Ecto neural progenitor cell (in vitro differentiated cells): ENCODE data around the gene OR8S1.

Experiments used
- DNase-seq: peaks from one replicate; pipeline ENCODE4 v3.0.0-alpha.2; 2018; ENCODE audit warnings: low spot score

The OR8S1 gene

GRCh38 chr12:48556631-48557030 lies 31.2 kb downstream of the OR8S1 start:
- no peak for DNase-seq

- DNase-seq: no peak
Observed at GRCh38 chr12:48557919-48558318, 32.5 kb downstream of the OR8S1 start.

GRCh38 chr12:48567731-48568130 lies 42.3 kb downstream of the OR8S1 start:
- no peak for DNase-seq

GRCh38 chr12:48569946-48570345 lies 44.5 kb downstream of the OR8S1 start, which contains the start of gene LALBA:
TSS of gene LALBA (minus strand) at chr12:48570046. CDS start at chr12:48570020, 26 bp downstream.
- no peak for DNase-seq

- DNase-seq: no peak
Observed at GRCh38 chr12:48572326-48572725, 46.9 kb downstream of the OR8S1 start.
